HCT116 (cell line): ENCODE measurements around the gene EBPL. TPM values are rescaled to one million over a fixed set of nuclear protein-coding genes. Genes with fewer than 3 reads are reported as not detected.

ENCODE experiments used
- ATAC-seq: fragments of 200-7000 bp; cut with Tn5 transposase; 2 replicates; pipeline ENCODE4 v1.9.1; 2020; ENCODE audit warnings: mild to moderate bottlenecking, moderate library complexity
- BruUV-seq: library from RNA; stranded (reverse); fragments of 400-500 nt; replicated peaks from 2 replicates; lab custom pipeline; 2021; lab: Mats Ljungman, UMichigan
- CTCF ChIA-PET: fragments of 300-600 bp; sonication (Branson Sonifier 250); formaldehyde crosslinking; loops from one replicate; lab custom pipeline; 2021; ENCODE audit warnings: antibody characterized with exemption; lab: Charles Lee
- POLR2A ChIA-PET: fragments of 300-600, 350-600 bp; sonication (Branson Sonifier 250); formaldehyde crosslinking; loops from one replicate; lab custom pipeline; 2021; ENCODE audit warnings: antibody characterized with exemption; lab: Charles Lee
- RAD21 ChIA-PET, 2 experiments: fragments of 300-600 bp; sonication (Branson Sonifier 250); formaldehyde crosslinking; loops; one replicate each; lab custom pipeline; 2023; ENCODE audit warnings: low total read pairs in 2 of 2; ENCODE audit not compliant: uncharacterized antibody in 2 of 2, unreplicated experiment in 2 of 2, low non-redundant PET in 1 of 2; lab: Charles Lee
- DNase-seq: peaks from one replicate; pipeline ENCODE4 v3.0.0-alpha.2; 2010; ENCODE audit warnings: low read depth, low spot score
- H2AFZ ChIP-seq: fragments of 200-600 bp; shearing (Covaris generic), sonication (generic); 2 replicates; pipeline ENCODE4 v1.6.1; 2017; ENCODE audit warnings: low read depth, mixed run types, mixed read lengths, antibody characterized with exemption, low read length; ENCODE audit not compliant: poor library complexity, severe bottlenecking
- H3K27ac ChIP-seq: 2 replicates; pipeline ENCODE4 v1.5.1; 2012; ENCODE audit warnings: low read depth, low read length
- H3K27me3 ChIP-seq: fragments of 200-600 bp; sonication (generic); 2 replicates; pipeline ENCODE4 v1.6.1; 2016; ENCODE audit warnings: mixed run types, low read length, mixed read lengths; ENCODE audit not compliant: insufficient read depth
- H3K36me3 ChIP-seq, 2 experiments: fragments of 200-500 bp in 1 of 2; fragments of 200-600 bp in 1 of 2; sonication (Bioruptor generic) in 1 of 2; sonication (generic) in 1 of 2; 2 replicates each; pipeline versions ENCODE4 v1.5.1 to v1.6.1; 2014 to 2016; ENCODE audit warnings: low read length in 2 of 2, inconsistent platforms in 1 of 2, mixed read lengths in 1 of 2, mixed run types in 1 of 2; ENCODE audit not compliant: insufficient read depth in 2 of 2, control insufficient read depth in 1 of 2
- H3K4me1 ChIP-seq, 2 experiments: fragments of 200-600 bp in 1 of 2; sonication (generic) in 1 of 2; 2 replicates each; pipeline versions ENCODE4 v1.5.1 to v1.6.1; 2012 to 2017; ENCODE audit warnings: low read length in 2 of 2, inconsistent platforms in 1 of 2, mild to moderate bottlenecking in 1 of 2, mixed read lengths in 1 of 2, mixed run types in 1 of 2, moderate library complexity in 1 of 2; ENCODE audit not compliant: insufficient read depth in 2 of 2, control insufficient read depth in 1 of 2
- H3K4me2 ChIP-seq: fragments of 200-600 bp; sonication (generic); 2 replicates; pipeline ENCODE4 v1.6.1; 2017; ENCODE audit warnings: mixed run types, low read length, mixed read lengths
- H3K4me3 ChIP-seq, 2 experiments: fragments of 200-600 bp in 1 of 2; sonication (generic) in 1 of 2; replicated peaks in 1 of 2; 2 replicates each; pipeline ENCODE4 v1.5.1; 2011 to 2016; ENCODE audit warnings: low read length in 2 of 2, control low read depth in 1 of 2, low read depth in 1 of 2, mild to moderate bottlenecking in 1 of 2, mixed read lengths in 1 of 2, mixed run types in 1 of 2
- H3K79me2 ChIP-seq: fragments of 200-600 bp; sonication (generic); 2 replicates; pipeline ENCODE4 v1.6.1; 2017; ENCODE audit warnings: mild to moderate bottlenecking, mixed run types, low read length, moderate library complexity, mixed read lengths; ENCODE audit not compliant: insufficient read depth
- H3K9ac ChIP-seq: fragments of 200-600 bp; sonication (generic); 2 replicates; pipeline ENCODE4 v1.6.1; 2016; ENCODE audit warnings: low read length, mixed read lengths
- H3K9me2 ChIP-seq: fragments of 200-600 bp; sonication (generic), shearing (Covaris generic); 2 replicates; pipeline ENCODE4 v1.6.1; 2017; ENCODE audit warnings: mixed run types, mild to moderate bottlenecking, moderate library complexity; ENCODE audit not compliant: insufficient read depth
- H3K9me3 ChIP-seq, 2 experiments: fragments of 200-500 bp in 1 of 2; fragments of 200-600 bp in 1 of 2; sonication (Bioruptor generic) in 1 of 2; sonication (generic) in 1 of 2; 2 replicates each; pipeline ENCODE4 v1.6.1; 2014 to 2017; ENCODE audit warnings: low read length in 2 of 2, mixed read lengths in 2 of 2, inconsistent platforms in 1 of 2, low read depth in 1 of 2, mild to moderate bottlenecking in 1 of 2, mixed run types in 1 of 2, moderate library complexity in 1 of 2; ENCODE audit not compliant: control insufficient read depth in 1 of 2, insufficient read depth in 1 of 2
- H4K20me1 ChIP-seq: fragments of 200-600 bp; sonication (generic), shearing (Covaris generic); 2 replicates; pipeline ENCODE4 v1.6.1; 2017; ENCODE audit warnings: mixed run types, mild to moderate bottlenecking, moderate library complexity; ENCODE audit not compliant: insufficient read depth
- EZH2 ChIP-seq: fragments of 200-600 bp; sonication (generic); IDR thresholded peaks from 2 replicates; pipeline ENCODE4 v1.6.1; 2017; ENCODE audit warnings: antibody characterized with exemption, mixed run types
- EZH2phosphoT487 ChIP-seq: fragments of 200-600 bp; IDR thresholded peaks from 2 replicates; pipeline ENCODE4 v1.6.1; 2018; ENCODE audit warnings: antibody characterized with exemption, borderline replicate concordance
- FOSL1 ChIP-seq: IDR thresholded peaks from 2 replicates; pipeline ENCODE4 v1.6.1; 2012; ENCODE audit warnings: low read depth
- JUND ChIP-seq: IDR thresholded peaks from 2 replicates; pipeline ENCODE4 v1.6.1; 2012
- POLR2A ChIP-seq: IDR thresholded peaks from 2 replicates; pipeline ENCODE4 v1.7.0; 2011; ENCODE audit warnings: borderline replicate concordance; ENCODE audit not compliant: insufficient read depth, insufficient read length; ENCODE audit errors: extremely low read depth
- POLR2AphosphoS5 ChIP-seq: IDR thresholded peaks from 2 replicates; pipeline ENCODE4 v1.6.1; 2011; ENCODE audit warnings: mild to moderate bottlenecking, low read depth, low read length, moderate library complexity
- RAD21 ChIP-seq: IDR thresholded peaks from 2 replicates; pipeline ENCODE4 v1.6.1; 2012; ENCODE audit warnings: low read depth, mild to moderate bottlenecking
- SIN3A ChIP-seq: IDR thresholded peaks from 2 replicates; pipeline ENCODE4 v1.6.1; 2012; ENCODE audit warnings: low read depth
- SRF ChIP-seq: IDR thresholded peaks from 2 replicates; pipeline ENCODE4 v1.6.1; 2012; ENCODE audit warnings: low read depth
- ZFX ChIP-seq: fragments of 450-650 bp; IDR thresholded peaks from 2 replicates; pipeline ENCODE4 v1.6.1; 2017
- ZNF274 ChIP-seq: fragments of 200-500 bp; sonication (Bioruptor generic); IDR thresholded peaks from 2 replicates; pipeline ENCODE4 v1.6.1; 2014; ENCODE audit warnings: mild to moderate bottlenecking, low read depth, low read length, inconsistent platforms
- intact Hi-C: fragments of 100-400 bp; cut with micrococcal nuclease; formaldehyde crosslinking; loops from 2 replicates; pipeline ENCODE4 v1.10.0; 2022
- total RNA-seq: library from RNA; stranded (reverse); gene quantifications from one replicate; pipeline ENCODE4 v1.2.1, GENCODE V29; 2021; ENCODE audit not compliant: unreplicated experiment
- TF ChIP-seq, protein P1 (sequence below), 3 experiments: fragments of 200-600 bp in 1 of 3; sonication (generic) in 1 of 3; IDR thresholded peaks in 2 of 3; conservative IDR thresholded peaks in 1 of 3; 2 replicates each; pipeline ENCODE4 v1.5.1; 2012 to 2017; ENCODE audit warnings: low read depth in 2 of 3, low read length in 2 of 3, antibody characterized with exemption in 1 of 3, borderline replicate concordance in 1 of 3, control low read depth in 1 of 3, mild to moderate bottlenecking in 1 of 3, mixed read lengths in 1 of 3, mixed run types in 1 of 3, moderate library complexity in 1 of 3; ENCODE audit not compliant: insufficient read depth in 1 of 3

Gene EBPL
- total RNA-seq, 1 experiment from 2014 or later, result 73.2 TPM

DNA sequence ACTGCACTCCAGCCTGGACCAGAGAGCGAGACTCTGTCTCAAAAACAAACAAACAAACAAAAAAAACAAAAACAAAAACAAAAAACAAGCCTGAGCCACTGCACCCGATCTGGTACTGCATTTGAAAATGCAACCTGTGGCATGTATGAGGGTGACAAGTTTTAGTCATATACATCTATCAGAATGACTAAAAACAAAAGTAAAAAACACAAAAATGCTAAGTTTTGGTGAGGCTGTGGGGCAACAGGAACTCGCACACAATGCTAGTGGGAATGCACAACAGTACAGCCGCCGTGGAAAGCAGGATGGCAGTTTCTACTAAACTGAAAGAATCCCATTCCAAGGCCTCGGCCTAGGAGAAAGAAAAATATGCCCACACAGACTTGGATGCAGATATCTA, 7.8 kb downstream of the EBPL start (continued):
- TF ChIP-seq FOSL1 (no peak), SRF (no peak), JUND (no peak), EZH2phosphoT487 (no peak), ZFX (no peak), ZNF274 (no peak), SIN3A (no peak)

GRCh38 chr13:49681842-49682435, 9.3 kb downstream of the EBPL start:
- CTCF ChIA-PET, result interaction anchor here (1.0 kb wide), 1 partner anchor 29 kb away, joined by 3 read pairs; no protein-coding TSS in a partner anchor
- peaks cover 0 to 6% of the 10 kb centered on the region in 2 experiments; a peak in 2 of 4 replicates for H3K36me3 ChIP-seq

DNA sequence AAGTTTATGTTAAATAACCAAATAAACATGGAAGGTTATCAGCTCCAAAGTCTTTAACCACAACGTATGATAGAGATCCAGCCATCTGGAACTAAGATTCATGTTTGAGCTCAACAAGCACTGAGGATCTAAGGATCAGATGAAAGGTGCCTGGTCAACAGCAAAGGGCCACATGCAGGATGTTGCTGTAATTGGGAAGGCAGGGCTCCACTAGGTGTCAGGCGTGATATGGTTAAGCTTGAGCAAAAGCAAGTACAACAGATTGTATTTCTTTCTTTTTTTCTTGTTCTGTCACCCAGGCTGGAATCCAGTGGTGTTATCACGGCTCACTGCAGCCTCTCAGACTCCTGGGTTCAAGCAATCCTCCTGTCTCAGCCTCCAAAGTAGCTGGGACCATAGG, 12.0 kb downstream of the EBPL start:
- Histone ChIP-seq H3K36me3 (peaks cover 0 to 15% of the 10 kb centered on the region in 2 experiments; a peak in 1 of 4 replicates), H3K4me3 (no peak overlapping the region), H4K20me1 (no peaks in the 10 kb centered on the region), H3K9me2 (no peaks in the 10 kb centered on the region), H3K4me1 (no peaks in the 10 kb centered on the region), H3K27me3 (no peaks in the 10 kb centered on the region), H3K9ac (no peak overlapping the region), H2AFZ (no peak overlapping the region), H3K27ac (no peak overlapping the region), H3K9me3 (no peaks in the 10 kb centered on the region), H3K4me2 (no peak overlapping the region)
- no TSS peak for BruUV-seq
- POLR2A ChIA-PET, result no interaction called here
- ATAC-seq, result peak; percentile 59
- RAD21 ChIA-PET, result no interaction called here
- CTCF ChIA-PET, result no interaction called here
- TF ChIP-seq FOSL1 (no peak), RAD21 (peak; percentile 43; the same call in 1 of the 2 replicates)
- TF ChIP-seq, protein P1, sequence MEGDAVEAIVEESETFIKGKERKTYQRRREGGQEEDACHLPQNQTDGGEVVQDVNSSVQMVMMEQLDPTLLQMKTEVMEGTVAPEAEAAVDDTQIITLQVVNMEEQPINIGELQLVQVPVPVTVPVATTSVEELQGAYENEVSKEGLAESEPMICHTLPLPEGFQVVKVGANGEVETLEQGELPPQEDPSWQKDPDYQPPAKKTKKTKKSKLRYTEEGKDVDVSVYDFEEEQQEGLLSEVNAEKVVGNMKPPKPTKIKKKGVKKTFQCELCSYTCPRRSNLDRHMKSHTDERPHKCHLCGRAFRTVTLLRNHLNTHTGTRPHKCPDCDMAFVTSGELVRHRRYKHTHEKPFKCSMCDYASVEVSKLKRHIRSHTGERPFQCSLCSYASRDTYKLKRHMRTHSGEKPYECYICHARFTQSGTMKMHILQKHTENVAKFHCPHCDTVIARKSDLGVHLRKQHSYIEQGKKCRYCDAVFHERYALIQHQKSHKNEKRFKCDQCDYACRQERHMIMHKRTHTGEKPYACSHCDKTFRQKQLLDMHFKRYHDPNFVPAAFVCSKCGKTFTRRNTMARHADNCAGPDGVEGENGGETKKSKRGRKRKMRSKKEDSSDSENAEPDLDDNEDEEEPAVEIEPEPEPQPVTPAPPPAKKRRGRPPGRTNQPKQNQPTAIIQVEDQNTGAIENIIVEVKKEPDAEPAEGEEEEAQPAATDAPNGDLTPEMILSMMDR (IDR thresholded peaks at IDR 0.05 in 2 of 3, conservative IDR thresholded peaks at IDR 0.05 in 1 of 3; ENCODE audit: borderline replicate concordance in 1 of 3, insufficient read depth in 1 of 3, low read depth in 2 of 3, low read length in 2 of 3), result 0 out of 6 replicates have a peak, but pooled peaks of 1 of the 3 experiments have one; percentile 8
- TF ChIP-seq, all 23 proteins: peak for 2
- intact Hi-C loops, result loop anchor here (10.0 kb wide), 1 partner anchor 316 kb away; the partner anchor contains the start of gene TRIM13
- peaks cover 87% of the 10 kb centered on the region for H3K79me2 ChIP-seq
- no peak for DNase-seq

More at GRCh38 chr13:49681842-49682435, 9.3 kb downstream of the EBPL start:
- Histone ChIP-seq H3K4me3 (no peak overlapping the region), H3K9ac (no peak overlapping the region), H3K27ac (no peak overlapping the region), H3K9me3 (no peaks in the 10 kb centered on the region), H3K4me1 (no peaks in the 10 kb centered on the region), H3K79me2 (peaks cover 87% of the 10 kb centered on the region), H3K27me3 (no peaks in the 10 kb centered on the region), H4K20me1 (no peaks in the 10 kb centered on the region), H3K9me2 (no peaks in the 10 kb centered on the region), H3K4me2 (no peak overlapping the region), H2AFZ (no peak overlapping the region)
- ATAC-seq (no peak), DNase-seq (no peak)
- ChIA-PET POLR2A (no interaction called here), RAD21 (no interaction called here)
- no TSS peak for BruUV-seq
- intact Hi-C loops, result no loop called here
- TF ChIP-seq POLR2AphosphoS5 (no peak), EZH2 (no peak), POLR2A (no peak), RAD21 (no peak)
